A549 (cell line): ENCODE measurements around the gene TOMM40. TPM values are rescaled to one million over a fixed set of nuclear protein-coding genes. Genes with fewer than 3 reads are reported as not detected.

ENCODE experiments used
- ATAC-seq, 2 experiments: fragments of 200-7000 bp in 1 of 2; fragments of >200 bp in 1 of 2; cut with Nextera tagmentation in 1 of 2; cut with Tn5 transposase in 1 of 2; 3 replicates each; pipeline versions ENCODE4 v1.8.0 to v1.9.1; 2018 to 2020; ENCODE audit warnings: mild to moderate bottlenecking in 1 of 2, moderate library complexity in 1 of 2
- CTCF ChIA-PET: fragments of 300-600 bp; sonication (Branson Sonifier 250); formaldehyde crosslinking; extraction: SDS; loops from one replicate; lab custom pipeline; 2021; ENCODE audit warnings: antibody characterized with exemption, inconsistent platforms; lab: Yijun Ruan, JAX
- POLR2A ChIA-PET: fragments of 350-600 bp; formaldehyde crosslinking; extraction: SDS; loops from one replicate; lab custom pipeline; 2021; ENCODE audit warnings: antibody characterized with exemption, inconsistent platforms; lab: Yijun Ruan, JAX
- DNase-seq, 2 experiments: peaks; one replicate each; pipeline versions ENCODE4 v3.0.0 to v3.0.0-alpha.2; 2011 to 2016; ENCODE audit warnings: low read depth in 1 of 2, low spot score in 1 of 2
- FAIRE-seq: peaks from 2 replicates; lab custom pipeline; 2011; peaks lifted over from hg19 to GRCh38; lab: Jason Lieb, UNC
- H3K27ac ChIP-seq, 2 experiments: fragments of >200 bp; sonication (Bioruptor Twin); formaldehyde crosslinking; 3 replicates each; pipeline ENCODE4 v1.5.1; 2016 to 2017
- H3K4me1 ChIP-seq: fragments of >200 bp; sonication (Bioruptor Twin); formaldehyde crosslinking; 3 replicates; pipeline ENCODE4 v1.6.1; 2016
- H3K4me2 ChIP-seq: fragments of >200 bp; sonication (Bioruptor Twin); formaldehyde crosslinking; 3 replicates; pipeline ENCODE4 v1.6.1; 2016
- H3K4me3 ChIP-seq: fragments of >200 bp; sonication (Bioruptor Twin); formaldehyde crosslinking; 3 replicates; pipeline ENCODE4 v1.5.1; 2016
- H3K9me3 ChIP-seq: fragments of >200 bp; sonication (Bioruptor Twin); formaldehyde crosslinking; 3 replicates; pipeline ENCODE4 v1.6.1; 2016
- BHLHE40 ChIP-seq: IDR thresholded peaks from 2 replicates; pipeline ENCODE4 v1.6.1; 2012; ENCODE audit warnings: low read depth, low read length, inconsistent platforms
- CHD2 ChIP-seq: fragments of 150-350 bp; IDR thresholded peaks from 2 replicates; pipeline ENCODE4 v1.6.1; 2014; ENCODE audit warnings: low read length; ENCODE audit not compliant: partially characterized antibody
- CTCF ChIP-seq: fragments of >200 bp; sonication (Bioruptor Twin); formaldehyde crosslinking; IDR thresholded peaks from 3 replicates; pipeline ENCODE4 v1.5.1; 2016
- EP300 ChIP-seq, 2 experiments: fragments of >200 bp; sonication (Bioruptor Twin); formaldehyde crosslinking; IDR thresholded peaks; 2 replicates in 1 of 2; 3 replicates in 1 of 2; pipeline ENCODE4 v1.6.1; 2016 to 2017
- FOSL2 ChIP-seq, 2 experiments: fragments of 450-650 bp in 1 of 2; fragments of >200 bp in 1 of 2; sonication (Bioruptor Twin) in 1 of 2; formaldehyde crosslinking; IDR thresholded peaks; 2 replicates each; pipeline versions ENCODE4 v1.5.0 to v1.6.1; 2016 to 2020; ENCODE audit warnings: mild to moderate bottlenecking in 1 of 2, moderate library complexity in 1 of 2
- GATA3 ChIP-seq: IDR thresholded peaks from 2 replicates; pipeline ENCODE4 v1.6.1; 2012; ENCODE audit warnings: borderline replicate concordance
- MYC ChIP-seq: IDR thresholded peaks from 2 replicates; pipeline ENCODE4 v1.6.1; 2012; ENCODE audit warnings: mild to moderate bottlenecking, inconsistent platforms, low read length, improper control_type of control experiment, borderline replicate concordance
- PBX3 ChIP-seq: IDR thresholded peaks from 2 replicates; pipeline ENCODE4 v1.6.1; 2012
- POLR2AphosphoS2 ChIP-seq: conservative IDR thresholded peaks from 2 replicates; pipeline ENCODE4 v1.6.1; 2012; ENCODE audit warnings: low read length, improper control_type of control experiment, inconsistent platforms
- RARB ChIP-seq: fragments of 250-450 bp; sonication (Bioruptor Pico); IDR thresholded peaks from 2 replicates; pipeline ENCODE4 v1.8.0; 2021; ENCODE audit warnings: mild to moderate bottlenecking, moderate library complexity
- RNF2 ChIP-seq: fragments of 200-600 bp; sonication (generic); IDR thresholded peaks from 2 replicates; pipeline ENCODE4 v1.6.1; 2016; ENCODE audit warnings: low read depth, mild to moderate bottlenecking, antibody characterized with exemption, moderate library complexity, borderline replicate concordance
- SMC3 ChIP-seq: fragments of >200 bp; sonication (Bioruptor Twin); formaldehyde crosslinking; IDR thresholded peaks from 3 replicates; pipeline ENCODE4 v1.6.1; 2018; ENCODE audit warnings: inconsistent platforms
- SREBF2 ChIP-seq: fragments of 450-650 bp; IDR thresholded peaks from 2 replicates; pipeline ENCODE4 v1.6.1; 2014; ENCODE audit warnings: mild to moderate bottlenecking, moderate library complexity
- TP53 ChIP-seq: fragments of 250-450 bp; sonication (Bioruptor Pico); IDR thresholded peaks from 2 replicates; pipeline ENCODE4 v1.5.0; 2021; ENCODE audit warnings: mild to moderate bottlenecking, moderate library complexity
- ZC3H11A ChIP-seq: fragments of 450-650 bp; IDR thresholded peaks from 2 replicates; pipeline ENCODE4 v1.6.1; 2014; ENCODE audit warnings: antibody characterized with exemption, mild to moderate bottlenecking
- ZFP36 ChIP-seq: fragments of 450-650 bp; IDR thresholded peaks from 2 replicates; pipeline ENCODE4 v1.6.1; 2014; ENCODE audit warnings: borderline replicate concordance; ENCODE audit not compliant: partially characterized antibody
- WGBS: methylation state at CpG from one replicate; pipeline ENCODE4 v1.1.6; 2017; ENCODE audit errors: missing lambda C conversion rate; 5-methylcytosine and 5-hydroxymethylcytosine counted together
- polyA plus RNA-seq, 4 experiments: library from polyadenylated mRNA; depleted of rRNA in 3 of 4; stranded (reverse); fragments of >200 nt; fragmentation: RNase III in 1 of 4; extraction: RNeasy Plus Mini Kit Qiagen cat#74134 plus additional on column Dnase treatment in 1 of 4; gene quantifications; 2 replicates in 3 of 4; 3 replicates in 1 of 4; pipeline ENCODE4 v1.2.3, GENCODE V29; 2011 to 2017

TOMM40 gene
- polyA plus RNA-seq, 2 of the 4 experiments (the other 2 are of a cell fraction): 92.7 to 180 TPM

- Histone ChIP-seq H3K4me2 (no peak overlapping the region), H3K4me1 (peaks cover 16% of the 10 kb centered on the region), H3K4me3 (no peak overlapping the region), H3K9me3 (no peaks in the 10 kb centered on the region)
- ATAC-seq: no peak
- WGBS: 75% methylated on average over 9 of the region's 9 CpGs
- POLR2A ChIA-PET: no interaction called here
- TF ChIP-seq ZC3H11A: no peak
- no peak for TF ChIP-seq SMC3
- TF ChIP-seq BHLHE40: no peak
- no peak for TF ChIP-seq TP53 (CRISPR knock-in tag)
- TF ChIP-seq RNF2: no peak
- TF ChIP-seq POLR2AphosphoS2: no peak
- TF ChIP-seq CTCF: no peak
- no peak for TF ChIP-seq FOSL2 (IDR thresholded peaks at IDR 0.05)
- no peak for TF ChIP-seq FOSL2 (CRISPR knock-in tag; IDR thresholded peaks at IDR 0.05)
- TF ChIP-seq RARB (CRISPR knock-in tag): no peak
- TF ChIP-seq MYC: no peak
- TF ChIP-seq EP300 (IDR thresholded peaks at IDR 0.05): no peak
- no peak for TF ChIP-seq ZFP36
- TF ChIP-seq PBX3: no peak
- no peak for TF ChIP-seq SREBF2
- no peak for TF ChIP-seq CHD2
- TF ChIP-seq, all 56 proteins: peak for 0
- no peak for DNase-seq
- H3K27ac ChIP-seq: no peak overlapping the region
- CTCF ChIA-PET: interaction anchor here (0.7 to 4.5 kb wide), 13 partner anchors 8 to 584 kb away, joined by 3 to 38 read pairs (median 4); partner anchors contain the start of genes APOE and NECTIN2
- no peak for FAIRE-seq
Measured at GRCh38 chr19:44894946-44895345, 3.9 kb downstream of the TOMM40 start.

GRCh38 chr19:44897835-44898234, 6.8 kb downstream of the TOMM40 start:
- Histone ChIP-seq H3K4me2 (no peak overlapping the region), H3K27ac (no peak overlapping the region), H3K4me1 (peaks cover 7% of the 10 kb centered on the region), H3K4me3 (no peak overlapping the region), H3K9me3 (no peaks in the 10 kb centered on the region)
- ATAC-seq (no peak), FAIRE-seq (no peak), DNase-seq (no peak)
- CTCF ChIA-PET: interaction anchor here (0.5 to 4.5 kb wide), 6 partner anchors 13 to 1155 kb away, joined by 3 to 22 read pairs (median 4); no protein-coding TSS in a partner anchor
- POLR2A ChIA-PET: interaction anchor here (0.7 kb wide), 2 partner anchors 46 to 504 kb away, joined by 3 to 7 read pairs; no protein-coding TSS in a partner anchor
- 93% methylated on average over 8 of the region's 8 CpGs for WGBS
- TF ChIP-seq GATA3 (no peak), EP300 (IDR thresholded peaks at IDR 0.05) (no peak)
- TF ChIP-seq, all 56 proteins: peak for 0

- H3K4me3 ChIP-seq: no peak overlapping the region
- no peak for TF ChIP-seq POLR2AphosphoS2
- TF ChIP-seq RNF2: no peak
- peak; percentile 14 for TF ChIP-seq ZFP36
- TF ChIP-seq RARB (CRISPR knock-in tag): no peak
- ChIA-PET CTCF (interaction anchor here (1.0 to 18.1 kb wide), 5 partner anchors 9 to 177 kb away, joined by 3 to 303 read pairs (median 8); partner anchors contain the start of gene CLPTM1), POLR2A (interaction anchor here (0.8 to 1.6 kb wide), 2 partner anchors 10 to 15 kb away, joined by 5 to 7 read pairs; partner anchors contain the start of gene TOMM40)
- FAIRE-seq: no peak
- no peak overlapping the region for H3K4me2 ChIP-seq
- 93% methylated on average over 19 of the region's 19 CpGs for WGBS
- H3K4me1 ChIP-seq: peaks cover 20% of the 10 kb centered on the region
- ATAC-seq: no peak
- H3K9me3 ChIP-seq: no peaks in the 10 kb centered on the region
- no peak overlapping the region for H3K27ac ChIP-seq
- DNase-seq: no peak
Measured at GRCh38 chr19:44900328-44901244, 9.5 kb downstream of the TOMM40 start.
